T47D (cell line): Measurements from ENCODE around the gene SLMAP.

Source experiments
- DNase-seq, 2 experiments: peaks; one replicate each; pipeline versions ENCODE4 v3.0.0 to v3.0.0-alpha.2; 2011 to 2012; ENCODE audit warnings: low read depth in 1 of 2, low spot score in 1 of 2
- JUND ChIP-seq: IDR thresholded peaks from 2 replicates; pipeline ENCODE4 v1.6.1; 2012; ENCODE audit warnings: low read depth
- in situ Hi-C: cut with HindIII; loops from 2 replicates; pipeline ENCODE4 v1.10.0; 2016; ENCODE audit warnings: low sequenced_read_pairs, low pct_unique_long_range_greater_than_20kb

Gene SLMAP

DNA sequence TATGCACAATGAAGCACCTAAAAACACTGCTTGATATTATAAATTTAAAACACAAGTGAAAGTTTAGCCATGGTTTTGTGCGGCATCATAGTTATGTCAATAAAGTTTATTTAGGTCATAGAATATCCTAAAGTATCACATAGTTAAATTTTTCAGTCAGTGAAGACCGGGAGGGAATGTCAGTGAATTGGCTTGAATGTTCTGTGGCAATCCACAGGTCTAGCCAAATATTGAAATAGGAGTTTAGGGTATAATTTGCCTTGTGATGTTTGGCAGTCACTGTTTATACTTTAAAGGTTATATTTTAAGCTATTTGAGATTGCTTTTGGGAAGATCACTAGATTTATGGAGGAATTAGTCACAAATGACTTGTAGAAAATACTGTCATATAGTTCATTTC, 172.4 kb downstream of the SLMAP start:
- TF ChIP-seq JUND: no peak
- no peak for DNase-seq

DNA sequence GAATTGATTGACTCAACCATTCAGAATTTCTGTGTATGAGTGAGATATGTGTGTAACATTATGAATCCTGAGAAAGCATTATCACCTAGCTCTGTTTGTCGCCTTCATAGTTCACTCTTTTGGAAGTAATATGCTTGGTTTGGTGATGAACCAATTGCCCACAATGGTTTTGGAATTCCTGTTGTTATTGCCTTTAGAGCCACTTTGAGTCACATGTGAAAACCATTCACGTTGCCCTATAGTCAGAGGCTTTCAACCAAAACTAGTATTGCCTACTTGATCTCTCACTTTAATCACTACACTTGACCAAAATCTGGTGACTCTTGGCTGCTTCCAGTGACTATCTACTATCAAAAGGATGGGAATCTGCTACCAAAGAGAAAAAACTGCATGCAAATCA, 173.9 kb downstream of the SLMAP start:
- no peak for DNase-seq
- in situ Hi-C loops: no loop called here
- TF ChIP-seq JUND: no peak

More for the DNA sequence above, 172.4 kb downstream of the SLMAP start:
- in situ Hi-C loops: no loop called here

DNA sequence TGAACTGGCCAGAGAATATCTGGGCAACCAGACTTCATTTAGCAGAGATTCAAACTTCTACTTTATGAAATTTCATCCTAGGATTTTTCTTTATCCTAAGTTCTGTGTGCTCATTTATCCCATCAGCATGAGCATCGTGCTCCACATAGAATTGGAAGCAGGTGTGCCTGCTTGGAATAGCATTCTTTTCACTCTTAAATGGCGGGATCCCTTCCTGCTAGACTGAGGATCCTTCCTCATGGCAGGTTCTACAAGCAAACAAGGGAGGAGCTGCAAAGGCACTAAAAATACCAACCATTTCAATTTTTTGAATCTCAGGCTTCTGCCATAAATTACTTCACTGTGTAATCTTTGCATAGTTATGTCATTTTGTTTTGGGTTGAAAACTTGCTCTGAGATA, 177.5 kb downstream of the SLMAP start:
- in situ Hi-C loops: no loop called here
- TF ChIP-seq JUND: no peak
- no peak for DNase-seq

DNA sequence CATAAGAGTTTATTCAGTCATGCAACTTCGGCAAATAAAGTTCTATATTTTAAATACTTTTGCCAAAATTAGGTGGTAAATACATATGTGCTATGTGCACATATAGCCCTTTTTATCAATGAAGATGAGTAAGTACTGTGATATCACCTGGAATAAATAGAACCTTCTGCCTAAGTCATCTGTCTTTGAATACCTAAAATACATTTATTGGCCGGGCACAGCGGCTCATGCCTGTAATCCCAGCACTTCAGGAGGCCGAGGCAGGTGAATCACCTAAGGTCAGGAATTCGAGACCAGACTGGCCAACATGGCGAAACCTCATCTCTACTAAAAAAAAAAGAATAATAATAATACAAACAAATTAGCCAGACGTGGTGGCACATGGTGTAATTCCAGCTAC, 178.3 kb downstream of the SLMAP start:
- DNase-seq: no peak
- in situ Hi-C loops: no loop called here
- no peak for TF ChIP-seq JUND

DNA sequence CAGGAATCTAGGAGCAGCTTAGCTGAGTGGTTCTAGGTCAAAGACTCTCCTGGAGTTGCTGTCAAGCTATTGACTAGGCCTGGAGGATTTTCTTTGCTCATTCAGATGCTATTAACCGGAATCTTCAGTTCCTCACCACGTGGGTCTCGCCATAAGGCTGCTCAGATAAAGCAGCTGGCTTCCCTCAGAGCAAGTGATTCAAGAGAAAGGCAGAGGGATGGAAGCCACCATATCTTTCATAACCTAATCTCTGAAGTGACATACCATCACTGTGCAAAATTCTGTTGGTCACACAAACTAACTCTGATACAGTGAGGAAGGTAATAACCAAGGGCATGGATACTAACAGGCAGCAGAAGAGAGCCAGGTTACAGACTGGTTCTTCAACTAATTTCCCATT, 179.4 kb downstream of the SLMAP start:
- no peak for DNase-seq
- in situ Hi-C loops: no loop called here
- no peak for TF ChIP-seq JUND

DNA sequence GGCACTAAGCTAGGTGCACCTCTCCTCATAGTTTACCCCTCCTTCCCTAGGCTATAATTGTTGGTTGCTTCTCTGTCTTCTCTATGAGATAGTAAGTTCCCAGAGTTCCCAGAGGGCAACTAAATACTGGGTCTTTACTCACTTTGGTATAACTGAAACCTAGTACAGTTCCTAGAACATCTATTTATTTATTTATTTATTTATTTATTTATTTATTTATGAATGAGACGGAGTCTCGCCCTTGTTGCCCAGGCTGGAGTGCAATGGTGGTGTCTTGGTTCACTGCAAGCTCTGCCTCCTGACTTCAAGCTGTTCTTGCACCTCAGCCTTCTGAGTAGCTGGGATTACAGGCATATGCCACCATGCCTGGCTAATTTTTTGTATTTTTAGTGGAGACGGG, 181.0 kb downstream of the SLMAP start:
- in situ Hi-C loops: no loop called here
- TF ChIP-seq JUND: no peak

DNA sequence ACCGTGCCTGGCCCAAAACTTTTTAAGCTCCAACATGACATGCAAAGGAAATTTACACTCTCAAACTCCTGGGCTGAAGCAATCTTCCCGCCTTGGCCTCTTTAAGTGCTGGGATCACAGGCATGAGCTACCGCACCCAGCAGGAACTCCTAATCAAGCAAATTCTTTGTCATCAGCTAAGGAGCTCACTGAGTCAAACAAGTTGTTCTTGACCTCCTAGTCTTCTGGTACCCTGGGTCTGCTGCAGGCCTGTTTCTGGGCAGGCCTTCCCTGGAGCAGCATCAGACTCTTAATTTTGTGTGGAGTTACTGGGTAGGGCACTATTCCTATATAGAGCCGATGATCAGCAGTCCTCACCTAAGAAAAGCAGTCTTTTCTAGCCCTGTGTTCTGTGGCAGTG, 183.7 kb downstream of the SLMAP start:
- no peak for TF ChIP-seq JUND
- in situ Hi-C loops: no loop called here
- DNase-seq: no peak

More for the DNA sequence above, 181.0 kb downstream of the SLMAP start:
- no peak for DNase-seq

DNA sequence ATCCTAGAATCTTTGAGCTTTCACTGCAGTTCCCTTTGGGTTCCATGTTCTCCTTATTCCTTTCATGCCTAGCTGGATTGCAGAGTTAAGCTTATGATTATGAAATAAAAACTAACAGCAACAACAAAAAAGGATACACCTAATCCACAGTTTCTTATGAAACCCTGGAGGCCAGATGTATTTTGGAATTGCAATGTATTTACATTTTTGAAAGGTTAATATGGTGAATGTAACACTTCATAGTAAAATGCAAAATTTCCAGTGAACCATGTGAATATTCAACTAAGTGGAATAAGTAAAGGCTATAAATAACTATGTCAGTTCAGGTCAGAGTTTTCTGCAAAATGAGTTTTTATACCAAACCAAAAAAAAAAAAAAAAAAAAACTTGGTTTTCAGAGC, 186.3 kb downstream of the SLMAP start:
- DNase-seq: no peak
- no peak for TF ChIP-seq JUND
- in situ Hi-C loops: no loop called here

DNA sequence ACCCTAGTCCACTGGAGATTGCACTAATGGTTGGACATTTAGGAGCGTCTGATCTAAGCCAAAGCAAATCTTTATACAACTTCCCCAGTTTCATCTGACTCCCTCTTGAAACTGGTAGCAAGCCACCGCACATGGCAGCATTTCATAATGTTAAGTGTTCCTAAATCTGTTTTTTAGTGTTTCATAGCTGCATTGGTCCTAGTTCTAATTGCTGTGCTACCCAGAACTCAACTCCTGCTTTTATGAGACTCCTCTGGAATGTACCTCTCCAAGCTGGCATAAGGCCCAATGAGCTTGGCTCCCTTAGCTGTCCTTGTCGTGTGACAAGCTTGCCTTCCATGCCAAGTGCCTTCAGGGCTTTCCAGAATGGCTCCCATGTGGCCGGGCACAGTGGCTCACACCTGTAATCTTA, 186.8 kb downstream of the SLMAP start:
- no peak for TF ChIP-seq JUND
- DNase-seq: peak; percentile 60 to 93
- in situ Hi-C loops: no loop called here

DNA sequence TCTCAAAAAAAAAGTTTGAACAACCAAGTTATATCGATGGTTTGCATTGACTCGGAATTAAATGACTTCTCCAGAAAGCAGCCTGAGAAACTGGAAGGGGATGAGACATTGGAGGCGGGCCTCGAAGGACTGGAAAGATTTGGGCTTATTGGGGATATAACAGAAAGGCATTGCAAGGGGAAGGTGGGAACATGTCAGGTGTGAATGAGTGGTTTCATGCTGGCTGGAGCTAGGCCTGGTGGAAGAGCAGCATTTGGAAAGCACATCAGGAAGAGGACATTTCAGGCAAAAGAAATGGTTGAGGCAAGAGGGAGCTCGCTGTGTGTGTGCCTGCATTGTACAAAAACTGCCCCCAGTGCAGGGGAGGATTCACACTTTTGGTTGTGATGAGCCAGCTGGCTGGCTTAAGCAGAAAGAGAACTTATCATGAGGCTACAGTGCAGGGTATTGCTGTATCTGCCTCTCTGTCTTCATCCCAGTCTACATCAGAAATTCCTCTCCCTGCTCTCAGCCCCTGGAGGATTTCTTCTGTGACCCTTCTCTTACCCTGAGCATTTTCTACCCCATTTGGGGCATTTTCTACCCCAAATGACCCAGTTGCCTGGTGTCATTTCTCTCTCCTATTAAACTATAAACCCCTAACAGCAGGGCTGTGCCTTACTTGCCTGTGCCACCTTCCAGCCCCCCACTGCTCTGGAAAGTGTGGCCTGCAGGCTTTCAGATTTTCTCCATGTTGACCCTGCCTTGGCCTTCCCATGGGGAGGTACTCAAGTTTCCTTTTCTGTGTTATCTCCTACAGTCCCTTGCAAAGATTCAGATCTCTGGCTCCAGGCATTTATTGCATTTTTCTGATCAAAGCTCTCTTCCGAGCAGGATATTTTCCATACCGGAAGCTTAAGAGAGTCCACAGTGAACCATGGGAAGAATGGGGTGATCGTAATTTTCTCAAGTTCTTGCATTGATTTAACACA, 187.7 kb downstream of the SLMAP start:
- no peak for TF ChIP-seq JUND
- no peak for DNase-seq
- in situ Hi-C loops: no loop called here

DNA sequence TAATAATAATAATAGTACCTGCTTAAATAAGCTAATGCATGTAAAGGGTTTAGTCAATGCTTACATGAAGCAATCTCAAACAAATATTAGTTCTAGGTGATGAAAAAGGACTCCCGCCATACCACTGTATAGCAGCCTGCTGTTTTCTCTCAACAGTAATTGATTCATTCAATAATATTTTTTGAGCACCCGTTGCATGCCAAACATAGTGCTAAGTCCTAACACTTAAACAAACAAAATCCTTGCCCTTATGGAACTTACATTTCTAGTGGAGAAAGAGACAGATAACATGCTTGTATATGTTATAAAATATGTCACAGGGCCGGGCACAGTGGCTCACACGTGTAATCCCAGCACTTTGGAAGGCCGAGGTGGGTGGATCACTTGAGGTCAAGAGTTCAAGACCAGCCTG, 190.9 kb downstream of the SLMAP start:
- DNase-seq: no peak
- no peak for TF ChIP-seq JUND
- in situ Hi-C loops: no loop called here

DNA sequence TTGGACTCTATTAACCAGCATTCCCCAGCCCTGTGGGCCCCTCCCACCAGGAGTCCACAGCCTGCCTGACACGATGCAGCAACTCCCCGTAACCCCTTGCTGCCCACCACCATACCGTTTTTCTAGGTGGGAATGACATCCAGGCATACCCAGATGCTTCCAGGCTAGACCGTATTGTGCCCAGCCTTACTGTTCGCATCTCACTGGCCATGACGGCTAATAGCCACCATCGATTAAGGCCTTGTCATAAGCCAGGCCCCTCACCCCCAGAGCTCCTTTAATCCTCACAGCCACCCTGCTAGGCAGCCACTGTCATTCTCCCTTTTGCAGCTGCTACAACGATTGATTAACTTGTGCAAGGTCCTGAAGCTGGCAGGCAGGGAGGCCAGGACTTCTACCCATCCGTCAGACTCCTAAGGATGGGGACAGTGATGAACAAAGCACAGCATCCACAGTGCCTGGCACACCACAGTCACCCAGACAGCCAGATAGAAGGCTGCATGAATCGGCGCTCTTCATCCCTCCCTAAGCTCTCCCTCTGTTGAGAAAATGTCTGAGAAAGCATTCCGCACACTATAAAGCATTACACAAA, 192.1 kb downstream of the SLMAP start:
- in situ Hi-C loops: no loop called here
- DNase-seq: no peak
- TF ChIP-seq JUND: no peak

DNA sequence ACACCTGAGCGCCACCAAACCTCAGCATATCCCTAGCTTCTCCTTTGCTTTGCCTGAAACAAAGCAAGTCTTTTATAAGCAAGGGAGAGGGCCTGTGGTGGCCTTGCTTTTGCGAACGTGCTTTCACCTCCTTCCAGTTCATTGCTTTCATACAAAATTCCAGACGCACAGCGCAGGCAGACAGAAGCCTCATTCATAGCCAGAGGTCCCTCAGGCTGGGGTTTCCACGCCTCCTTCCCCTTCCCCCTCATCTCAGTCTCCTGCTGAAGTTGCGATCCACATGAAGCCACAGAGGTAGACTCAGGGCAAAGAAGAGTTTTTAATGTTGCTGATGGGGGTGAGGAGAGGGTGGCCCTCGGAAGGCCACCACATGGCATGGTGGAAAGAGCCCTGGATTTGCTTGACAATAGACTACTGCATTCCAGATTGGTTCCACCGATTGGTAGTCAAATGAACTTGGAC, 192.7 kb downstream of the SLMAP start:
- in situ Hi-C loops: no loop called here
- no peak for TF ChIP-seq JUND
- no peak for DNase-seq
